Activated B cell treated with CpG ODN at 0.5 μM for 24 hours (primary cell): ENCODE results near the gene BCAS1. TPM values are rescaled to one million over a fixed set of nuclear protein-coding genes. Genes with fewer than 3 reads are reported as not detected.

Experiments used
- ATAC-seq: fragments of 200-7000 bp; cut with Tn5 transposase; one replicate; pipeline ENCODE4 v1.10.0; 2021; ENCODE audit warnings: low read depth, mild to moderate bottlenecking, moderate library complexity
- CTCF ChIA-PET: fragments of 350-600 bp; sonication (Branson Sonifier 250); formaldehyde crosslinking; loops from one replicate; lab custom pipeline; 2021; ENCODE audit warnings: antibody characterized with exemption; lab: Charles Lee
- POLR2A ChIA-PET: fragments of 350-600 bp; sonication (Branson Sonifier 250); formaldehyde crosslinking; loops from one replicate; lab custom pipeline; 2021; ENCODE audit warnings: antibody characterized with exemption; lab: Charles Lee
- DNase-seq: peaks from one replicate; pipeline ENCODE4 v3.0.0; 2022
- H3K27ac Mint-ChIP-seq: one replicate; pipeline ENCODE4 v1.8.0; 2020; ENCODE audit warnings: mixed read lengths
- H3K27me3 Mint-ChIP-seq: one replicate; pipeline ENCODE4 v1.8.0; 2021; ENCODE audit warnings: mixed read lengths
- H3K36me3 Mint-ChIP-seq: one replicate; pipeline ENCODE4 v1.8.0; 2021; ENCODE audit warnings: low read depth, mixed read lengths
- H3K4me1 Mint-ChIP-seq: one replicate; pipeline ENCODE4 v1.8.0; 2021; ENCODE audit warnings: mixed read lengths
- H3K4me3 Mint-ChIP-seq: one replicate; pipeline ENCODE4 v1.8.0; 2020; ENCODE audit warnings: mild to moderate bottlenecking, mixed read lengths
- H3K9me3 Mint-ChIP-seq: one replicate; pipeline ENCODE4 v1.8.0; 2020; ENCODE audit warnings: mixed read lengths
- intact Hi-C: fragments of 100-400 bp; cut with micrococcal nuclease; formaldehyde crosslinking; loops from one replicate; pipeline ENCODE4 v1.15.1; 2024
- total RNA-seq: library from RNA; stranded (reverse); gene quantifications from 2 replicates; pipeline ENCODE4 v1.2.3, GENCODE V29; 2022
- TF ChIP-seq, protein P1 (sequence below): fragments of 200-600 bp; IDR thresholded peaks from one replicate; pipeline ENCODE4 v1.8.0; 2022; ENCODE audit warnings: antibody characterized with exemption, mild to moderate bottlenecking

Gene BCAS1
- total RNA-seq, 1 donor from 2014 or later: 1.7 TPM

DNA sequence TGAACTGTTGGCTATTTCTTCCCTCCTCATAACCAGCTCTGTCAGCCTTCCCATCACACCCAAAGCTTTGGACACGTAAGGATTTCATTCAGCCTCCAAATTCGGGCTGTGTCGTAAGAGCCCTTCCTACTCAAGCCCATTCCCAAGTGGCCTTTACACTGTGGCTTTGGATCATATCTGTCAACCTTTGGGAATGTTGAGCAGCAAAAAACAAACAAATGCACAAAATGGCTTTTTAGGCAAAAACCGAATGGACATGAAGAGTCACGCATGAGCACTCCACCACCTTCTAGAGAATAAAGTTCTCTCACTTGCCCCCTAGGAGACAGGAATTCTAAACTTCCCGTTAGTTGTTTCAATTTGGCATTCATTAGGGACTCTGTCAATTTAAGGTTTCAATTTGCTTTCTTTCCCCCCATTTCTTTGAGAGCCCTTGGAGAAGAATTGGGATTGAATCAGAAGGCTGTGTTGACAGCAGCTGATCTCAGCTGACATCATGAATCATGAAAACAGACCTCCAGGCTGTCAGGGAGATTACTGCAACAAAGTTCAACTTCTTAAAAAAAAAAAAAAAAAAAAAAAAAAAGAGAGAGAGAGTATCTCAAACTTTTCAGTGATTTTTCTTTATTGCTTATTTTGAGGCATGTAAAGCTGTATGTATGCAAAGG, 110.3 kb downstream of the BCAS1 start:
- TF ChIP-seq, protein P1, sequence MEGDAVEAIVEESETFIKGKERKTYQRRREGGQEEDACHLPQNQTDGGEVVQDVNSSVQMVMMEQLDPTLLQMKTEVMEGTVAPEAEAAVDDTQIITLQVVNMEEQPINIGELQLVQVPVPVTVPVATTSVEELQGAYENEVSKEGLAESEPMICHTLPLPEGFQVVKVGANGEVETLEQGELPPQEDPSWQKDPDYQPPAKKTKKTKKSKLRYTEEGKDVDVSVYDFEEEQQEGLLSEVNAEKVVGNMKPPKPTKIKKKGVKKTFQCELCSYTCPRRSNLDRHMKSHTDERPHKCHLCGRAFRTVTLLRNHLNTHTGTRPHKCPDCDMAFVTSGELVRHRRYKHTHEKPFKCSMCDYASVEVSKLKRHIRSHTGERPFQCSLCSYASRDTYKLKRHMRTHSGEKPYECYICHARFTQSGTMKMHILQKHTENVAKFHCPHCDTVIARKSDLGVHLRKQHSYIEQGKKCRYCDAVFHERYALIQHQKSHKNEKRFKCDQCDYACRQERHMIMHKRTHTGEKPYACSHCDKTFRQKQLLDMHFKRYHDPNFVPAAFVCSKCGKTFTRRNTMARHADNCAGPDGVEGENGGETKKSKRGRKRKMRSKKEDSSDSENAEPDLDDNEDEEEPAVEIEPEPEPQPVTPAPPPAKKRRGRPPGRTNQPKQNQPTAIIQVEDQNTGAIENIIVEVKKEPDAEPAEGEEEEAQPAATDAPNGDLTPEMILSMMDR: no peak
- no peaks in the 10 kb centered on the region for H3K36me3 Mint-ChIP-seq
- POLR2A ChIA-PET: no interaction called here
- H3K4me1 Mint-ChIP-seq: no peaks in the 10 kb centered on the region
- H3K4me3 Mint-ChIP-seq: no peak overlapping the region
- DNase-seq (no peak), ATAC-seq (no peak)
- CTCF ChIA-PET: no interaction called here
- H3K9me3 Mint-ChIP-seq: peaks cover 4% of the 10 kb centered on the region
- intact Hi-C loops: no loop called here
- no peak overlapping the region for H3K27ac Mint-ChIP-seq
- peaks cover 12% of the 10 kb centered on the region for H3K27me3 Mint-ChIP-seq

DNA sequence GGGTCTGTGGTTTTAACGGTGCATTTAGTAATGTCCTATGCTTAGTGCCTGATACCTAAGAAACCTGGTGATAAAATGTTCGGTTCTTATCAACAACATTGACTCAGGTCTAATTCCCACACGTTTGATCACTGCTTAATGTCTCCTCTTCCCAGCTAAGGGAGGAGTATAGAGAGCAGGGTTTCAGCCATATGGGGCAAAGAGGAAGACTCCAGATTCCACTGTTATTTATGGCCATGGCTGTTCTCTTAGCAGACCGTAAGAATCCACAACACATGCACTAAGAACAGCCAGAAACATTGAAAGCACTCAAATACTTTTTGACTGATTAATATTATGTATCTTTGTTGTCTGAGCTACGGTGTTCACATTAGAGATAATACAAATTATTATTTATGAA, 112.1 kb downstream of the BCAS1 start:
- peaks cover 7% of the 10 kb centered on the region for H3K27me3 Mint-ChIP-seq
- ChIA-PET CTCF (no interaction called here), POLR2A (no interaction called here)
- intact Hi-C loops: no loop called here
- no peak overlapping the region for H3K27ac Mint-ChIP-seq
- H3K4me3 Mint-ChIP-seq: no peak overlapping the region
- no peaks in the 10 kb centered on the region for H3K36me3 Mint-ChIP-seq
- TF ChIP-seq, protein P1: no peak
- peaks cover 6% of the 10 kb centered on the region for H3K9me3 Mint-ChIP-seq
- ATAC-seq (no peak), DNase-seq (no peak)
- no peaks in the 10 kb centered on the region for H3K4me1 Mint-ChIP-seq

DNA sequence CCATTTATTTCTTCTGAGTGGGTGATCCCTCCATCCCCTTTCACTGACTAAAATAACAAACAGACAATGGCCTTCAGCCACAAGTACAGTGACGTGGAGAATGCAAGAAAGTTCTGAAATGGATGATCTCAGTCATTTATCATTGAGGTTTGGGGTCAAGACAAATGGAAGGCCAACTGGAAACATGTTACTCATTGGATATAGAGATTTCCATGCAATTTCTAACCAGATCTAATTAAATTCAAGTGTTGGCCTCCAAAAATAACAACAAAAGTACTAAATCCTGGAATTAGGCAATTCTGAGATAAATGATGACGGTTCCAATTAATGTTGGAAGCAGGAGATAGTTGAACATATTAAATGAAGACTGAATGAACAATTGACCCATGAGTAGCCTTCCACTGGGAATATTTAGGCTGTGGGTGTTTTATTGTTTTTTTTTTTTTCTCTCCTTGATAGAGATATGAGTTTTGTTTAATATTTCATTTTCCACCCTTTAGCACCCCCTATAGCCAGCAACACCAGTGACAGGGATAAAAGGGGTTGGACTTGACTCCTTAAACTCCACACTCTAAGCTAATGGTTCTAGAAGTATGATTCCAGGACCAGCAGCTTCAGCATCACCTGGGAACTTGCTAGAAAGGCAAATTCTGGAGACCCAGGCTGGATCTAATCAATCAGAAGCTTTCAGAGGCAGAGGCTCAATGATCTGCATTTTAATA, 112.8 kb downstream of the BCAS1 start:
- POLR2A ChIA-PET: no interaction called here
- H3K27ac Mint-ChIP-seq: no peak overlapping the region
- peaks cover 9% of the 10 kb centered on the region for H3K9me3 Mint-ChIP-seq
- ATAC-seq (no peak), DNase-seq (no peak)
- H3K27me3 Mint-ChIP-seq: peaks cover 7% of the 10 kb centered on the region
- CTCF ChIA-PET: no interaction called here
- TF ChIP-seq, protein P1: no peak
- H3K36me3 Mint-ChIP-seq: no peaks in the 10 kb centered on the region
- H3K4me1 Mint-ChIP-seq: no peaks in the 10 kb centered on the region
- intact Hi-C loops: no loop called here
- no peak overlapping the region for H3K4me3 Mint-ChIP-seq

DNA sequence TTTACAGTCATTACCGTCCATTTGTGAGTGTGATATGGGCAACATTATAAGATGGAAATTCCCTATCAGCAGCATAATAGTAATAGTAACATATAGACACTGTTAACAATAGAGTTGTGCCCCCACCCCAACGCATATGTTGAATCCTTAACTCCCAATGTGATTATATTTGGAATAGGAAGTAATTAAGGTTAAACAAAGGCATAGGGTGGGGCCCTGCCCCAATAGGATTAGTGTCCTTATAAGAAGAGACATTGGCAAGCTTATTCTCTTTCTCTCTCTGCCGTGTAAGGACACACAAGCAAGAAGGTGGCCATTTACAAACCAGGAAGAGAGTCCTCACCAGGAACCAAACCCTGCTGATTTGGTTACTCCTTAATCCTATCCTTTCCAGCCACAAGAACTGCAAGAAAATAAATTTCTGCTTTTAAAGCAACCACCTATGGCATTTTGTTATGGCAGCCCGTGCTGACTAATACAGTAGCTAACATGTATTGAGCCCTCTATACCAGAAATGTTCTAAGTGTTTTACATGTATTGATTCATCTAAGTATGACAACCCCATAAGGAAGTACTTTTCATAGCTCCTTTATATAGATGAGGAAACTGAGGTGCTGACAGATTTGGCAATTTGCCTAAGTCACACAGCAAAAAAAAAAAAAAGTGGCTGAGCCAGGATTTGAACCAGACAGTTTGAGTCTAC, 114.2 kb downstream of the BCAS1 start:
- H3K36me3 Mint-ChIP-seq: no peaks in the 10 kb centered on the region
- ATAC-seq: no peak
- intact Hi-C loops: no loop called here
- peaks cover 11% of the 10 kb centered on the region for H3K9me3 Mint-ChIP-seq
- peaks cover 7% of the 10 kb centered on the region for H3K27me3 Mint-ChIP-seq
- TF ChIP-seq, protein P1: no peak
- DNase-seq: no peak
- CTCF ChIA-PET: interaction anchor here (1.2 kb wide), 1 partner anchor 16 kb away, joined by 3 read pairs; no protein-coding TSS in a partner anchor
- POLR2A ChIA-PET: no interaction called here
- no peak overlapping the region for H3K4me3 Mint-ChIP-seq
- no peaks in the 10 kb centered on the region for H3K4me1 Mint-ChIP-seq
- H3K27ac Mint-ChIP-seq: no peak overlapping the region
